Tibial artery (tissue), 4 donors: ENCODE measurements around the gene TTC13.

Experiments
- DNase-seq, 2 donors: peaks; one replicate each; pipeline ENCODE4 v3.0.0-alpha.2; 2019
- H3K27ac ChIP-seq, 2 donors: fragments of 200-600 bp; sonication (generic) in 1 of 2; 1 replicate in 1 of 2; 2 replicates in 1 of 2; pipeline ENCODE4 v1.5.1; 2018 to 2019; ENCODE audit warnings: mild to moderate bottlenecking in 1 of 2
- H3K27me3 ChIP-seq, 2 donors: fragments of 200-600 bp; sonication (generic) in 1 of 2; one replicate each; pipeline versions ENCODE4 v1.5.1 to v1.6.0; 2016 to 2019
- H3K36me3 ChIP-seq, 3 donors: fragments of 200-600 bp; sonication (generic) in 2 of 3; one replicate each; pipeline ENCODE4 v1.5.1; 2016 to 2019; ENCODE audit warnings: mild to moderate bottlenecking in 2 of 3
- H3K4me1 ChIP-seq, 4 donors: fragments of 200-600 bp; sonication (generic) in 2 of 4; 1 replicate in 3 of 4; 2 replicates in 1 of 4; pipeline ENCODE4 v1.5.1; 2016 to 2019
- H3K4me3 ChIP-seq, 2 donors: fragments of 200-600 bp; sonication (generic) in 1 of 2; 1 replicate in 1 of 2; 2 replicates in 1 of 2; pipeline ENCODE4 v1.5.1; 2018 to 2019; ENCODE audit warnings: mild to moderate bottlenecking in 2 of 2
- H3K9me3 ChIP-seq, 3 donors: fragments of 200-600 bp; sonication (generic) in 1 of 3; one replicate each; pipeline ENCODE4 v1.5.1; 2016 to 2019
- CTCF ChIP-seq, 2 experiments: fragments of 200-600 bp in 1 of 2; fragments of 450-650 bp in 1 of 2; IDR thresholded peaks; one replicate each; pipeline ENCODE4 v1.5.1; 2017 to 2019; ENCODE audit warnings: antibody characterized with exemption in 2 of 2, mild to moderate bottlenecking in 1 of 2, moderate library complexity in 1 of 2
- intact Hi-C: fragments of 100-400 bp; cut with DNase I; formaldehyde crosslinking; loops from one replicate; pipeline ENCODE4 v1.15.0; 2023; ENCODE audit warnings: low total_unique reads

TTC13 gene

GRCh38 chr1:230915078-230915477 is 63.6 kb downstream of the TTC13 start:
- intact Hi-C loops = loop anchor here (5.0 kb wide), 1 partner anchor 297 kb away; no protein-coding TSS in a partner anchor
- no peak for DNase-seq
- H3K36me3 ChIP-seq = peaks cover 6 to 10% (median 10%) of the 10 kb centered on the region in 3 donors

GRCh38 chr1:230913496-230913895 is 65.2 kb downstream of the TTC13 start:
- Histone ChIP-seq H3K27me3 (no peaks in the 10 kb centered on the region), H3K27ac (peak overlapping the region; percentile 9 to 57), H3K4me1 (peaks cover 0 to 36% (median 27%) of the 10 kb centered on the region in 4 donors), H3K4me3 (no peak overlapping the region), H3K36me3 (peaks cover 0 to 3% (median under 1%) of the 10 kb centered on the region in 3 donors), H3K9me3 (no peaks in the 10 kb centered on the region)
- intact Hi-C loops = loop anchor here (5.0 kb wide), 1 partner anchor 36 kb away; no protein-coding TSS in a partner anchor
- DNase-seq = no peak
- TF ChIP-seq CTCF (IDR thresholded peaks at IDR 0.05) = no peak

More at GRCh38 chr1:230915078-230915477, 63.6 kb downstream of the TTC13 start:
- H3K27me3 ChIP-seq = no peaks in the 10 kb centered on the region
- peaks cover 0 to 29% (median 21%) of the 10 kb centered on the region in 4 donors for H3K4me1 ChIP-seq
- H3K9me3 ChIP-seq = no peaks in the 10 kb centered on the region
- TF ChIP-seq CTCF (IDR thresholded peaks at IDR 0.05) = no peak
- no peak overlapping the region for H3K4me3 ChIP-seq
- H3K27ac ChIP-seq = no peak overlapping the region

- Histone ChIP-seq H3K27me3 (no peaks in the 10 kb centered on the region), H3K9me3 (no peaks in the 10 kb centered on the region), H3K36me3 (peaks cover 0 to 17% (median 7%) of the 10 kb centered on the region in 3 donors), H3K4me1 (peaks cover 0 to 39% (median 27%) of the 10 kb centered on the region in 4 donors), H3K27ac (peak overlapping the region; percentile 54 to 59), H3K4me3 (no peak overlapping the region)
- no peak for TF ChIP-seq CTCF (IDR thresholded peaks at IDR 0.05)
- no peak for DNase-seq
- intact Hi-C loops = loop anchor here (5.0 kb wide), 1 partner anchor 33 kb away; no protein-coding TSS in a partner anchor
These were observed 67.9 kb downstream of the TTC13 start for GRCh38 chr1:230910755-230911117.

GRCh38 chr1:230909974-230910754 is 68.5 kb downstream of the TTC13 start:
- H3K4me3 ChIP-seq = no peak overlapping the region
- peaks cover 0 to 44% (median 27%) of the 10 kb centered on the region in 4 donors for H3K4me1 ChIP-seq
- intact Hi-C loops = loop anchor here (5.0 kb wide), 1 partner anchor 33 kb away; no protein-coding TSS in a partner anchor
- no peaks in the 10 kb centered on the region for H3K27me3 ChIP-seq
- H3K36me3 ChIP-seq = peaks cover 0 to 17% (median 7%) of the 10 kb centered on the region in 3 donors
- peak overlapping the region; percentile 54 to 59 for H3K27ac ChIP-seq
- no peaks in the 10 kb centered on the region for H3K9me3 ChIP-seq
- TF ChIP-seq CTCF (IDR thresholded peaks at IDR 0.05) = no peak
- peak in 1 of 2 donors; percentile 87 for DNase-seq

- H3K9me3 ChIP-seq = no peaks in the 10 kb centered on the region
These were observed 71.0 kb downstream of the TTC13 start for GRCh38 chr1:230907472-230908205.

More at GRCh38 chr1:230907472-230908205, 71.0 kb downstream of the TTC13 start:
- no peak overlapping the region for H3K4me3 ChIP-seq
- no peak for DNase-seq
- peaks cover 0 to 17% (median 7%) of the 10 kb centered on the region in 3 donors for H3K36me3 ChIP-seq
- no peak overlapping the region for H3K27ac ChIP-seq
- TF ChIP-seq CTCF (IDR thresholded peaks at IDR 0.05) = no peak
- H3K4me1 ChIP-seq = peaks cover 0 to 35% (median 18%) of the 10 kb centered on the region in 4 donors
- H3K27me3 ChIP-seq = no peaks in the 10 kb centered on the region
- intact Hi-C loops = no loop called here
